ENCODE data around the gene MPDU1. TPM values are rescaled to one million over a fixed set of nuclear protein-coding genes. Genes with fewer than 3 reads are reported as not detected.
"Not testable (repeated sequence)": the region's sequence is repeated elsewhere in the genome, so short reads cannot be mapped to it uniquely, and the experiment has no call there.

Gene MPDU1
- total RNA-seq, 6 experiments from 2014 or later: 59.2 to 91.2 (median 68.6) TPM

DNA sequence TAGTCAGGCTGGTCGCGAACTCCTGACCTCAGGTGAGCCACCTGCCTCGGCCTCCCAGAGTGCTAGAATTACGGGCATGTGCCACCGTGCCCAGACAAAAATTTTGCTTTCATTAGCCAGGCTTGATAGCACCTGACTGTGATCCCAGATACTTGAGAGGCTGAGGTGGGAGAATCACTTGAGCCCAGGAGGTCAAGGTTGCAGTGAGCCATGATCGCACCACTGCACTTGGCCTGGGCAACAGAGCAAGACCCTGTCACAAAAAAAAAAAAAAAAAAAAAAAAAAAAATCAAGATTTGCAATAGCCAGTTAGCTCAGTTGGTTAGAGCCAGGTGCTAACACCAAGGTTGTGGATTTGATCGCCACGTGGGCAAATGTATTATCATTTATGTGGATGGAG, 37.2 kb downstream of the MPDU1 start:
- Mint-ChIP-seq H3K9me3 (no peaks in the 10 kb centered on the region), H3K36me3 (ENCODE audit: low read depth) (no peaks in the 10 kb centered on the region), H3K4me1 (ENCODE audit: low read depth) (no peaks in the 10 kb centered on the region), H3K27me3 (ENCODE audit: insufficient read depth) (peaks cover 3% of the 10 kb centered on the region; the same call in 1 of the 2 replicates), H3K4me3 (no peak overlapping the region), H3K27ac (no peak overlapping the region)
- TF ChIP-seq, protein P1, sequence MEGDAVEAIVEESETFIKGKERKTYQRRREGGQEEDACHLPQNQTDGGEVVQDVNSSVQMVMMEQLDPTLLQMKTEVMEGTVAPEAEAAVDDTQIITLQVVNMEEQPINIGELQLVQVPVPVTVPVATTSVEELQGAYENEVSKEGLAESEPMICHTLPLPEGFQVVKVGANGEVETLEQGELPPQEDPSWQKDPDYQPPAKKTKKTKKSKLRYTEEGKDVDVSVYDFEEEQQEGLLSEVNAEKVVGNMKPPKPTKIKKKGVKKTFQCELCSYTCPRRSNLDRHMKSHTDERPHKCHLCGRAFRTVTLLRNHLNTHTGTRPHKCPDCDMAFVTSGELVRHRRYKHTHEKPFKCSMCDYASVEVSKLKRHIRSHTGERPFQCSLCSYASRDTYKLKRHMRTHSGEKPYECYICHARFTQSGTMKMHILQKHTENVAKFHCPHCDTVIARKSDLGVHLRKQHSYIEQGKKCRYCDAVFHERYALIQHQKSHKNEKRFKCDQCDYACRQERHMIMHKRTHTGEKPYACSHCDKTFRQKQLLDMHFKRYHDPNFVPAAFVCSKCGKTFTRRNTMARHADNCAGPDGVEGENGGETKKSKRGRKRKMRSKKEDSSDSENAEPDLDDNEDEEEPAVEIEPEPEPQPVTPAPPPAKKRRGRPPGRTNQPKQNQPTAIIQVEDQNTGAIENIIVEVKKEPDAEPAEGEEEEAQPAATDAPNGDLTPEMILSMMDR (IDR thresholded peaks at IDR 0.05): no peak
- DNase-seq: no peak

DNA sequence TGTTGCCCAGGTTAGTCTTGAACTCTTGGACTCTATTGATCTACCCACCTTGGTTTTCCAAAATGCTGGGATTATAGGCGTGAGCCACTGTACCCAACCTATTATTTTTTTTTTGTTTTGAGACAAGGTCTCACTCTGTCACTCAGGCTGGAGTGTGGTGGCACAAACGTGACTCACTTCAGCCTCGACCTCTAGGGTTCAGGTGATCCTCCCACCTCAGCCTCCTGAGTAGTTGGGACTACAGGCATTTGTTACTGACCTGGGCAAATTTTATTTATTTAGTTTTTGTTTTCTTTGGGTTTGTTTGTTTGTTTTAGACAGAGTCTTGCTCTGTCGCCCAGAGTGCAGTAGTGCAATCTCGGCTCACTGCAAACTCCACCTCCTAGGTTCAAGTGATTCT, 40.0 kb downstream of the MPDU1 start:
- Mint-ChIP-seq H3K27ac (no peak overlapping the region), H3K36me3 (ENCODE audit: low read depth) (peaks cover 4% of the 10 kb centered on the region; the same call in 1 of the 2 replicates), H3K4me3 (no peak overlapping the region), H3K4me1 (ENCODE audit: low read depth) (peaks cover 10% of the 10 kb centered on the region; the same call in 1 of the 2 replicates), H3K9me3 (no peaks in the 10 kb centered on the region), H3K27me3 (ENCODE audit: insufficient read depth) (peaks cover 3% of the 10 kb centered on the region; the same call in 1 of the 2 replicates)
- TF ChIP-seq, protein P1 (IDR thresholded peaks at IDR 0.05): no peak
- no peak for DNase-seq

DNA sequence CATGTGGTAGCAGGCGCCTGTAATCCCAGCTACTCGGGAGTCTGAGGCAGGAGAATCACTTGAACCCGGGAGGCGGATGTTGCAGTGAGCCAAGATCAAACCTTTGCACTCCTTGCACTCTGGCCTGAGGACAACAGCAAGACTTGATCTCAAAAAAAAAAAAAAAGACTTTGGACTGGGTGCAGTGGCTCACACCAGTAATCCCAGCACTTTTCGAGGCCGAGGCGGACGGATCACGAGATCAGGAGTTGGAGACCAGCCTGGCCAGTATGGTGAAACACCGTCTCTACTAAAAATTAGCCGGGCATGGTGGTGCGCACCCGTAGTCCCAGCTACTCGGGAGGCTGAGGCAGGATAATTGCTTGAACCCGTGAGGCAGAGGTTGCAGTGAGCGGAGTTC, 42.1 kb downstream of the MPDU1 start:
- not testable (repeated sequence) for H3K4me3 Mint-ChIP-seq; DNase-seq; H3K36me3 Mint-ChIP-seq (ENCODE audit: low read depth); H3K9me3 Mint-ChIP-seq; H3K27ac Mint-ChIP-seq; H3K27me3 Mint-ChIP-seq (ENCODE audit: insufficient read depth)
- H3K4me1 Mint-ChIP-seq (ENCODE audit: low read depth): peaks cover 10% of the 10 kb centered on the region; the same call in 1 of the 2 replicates

DNA sequence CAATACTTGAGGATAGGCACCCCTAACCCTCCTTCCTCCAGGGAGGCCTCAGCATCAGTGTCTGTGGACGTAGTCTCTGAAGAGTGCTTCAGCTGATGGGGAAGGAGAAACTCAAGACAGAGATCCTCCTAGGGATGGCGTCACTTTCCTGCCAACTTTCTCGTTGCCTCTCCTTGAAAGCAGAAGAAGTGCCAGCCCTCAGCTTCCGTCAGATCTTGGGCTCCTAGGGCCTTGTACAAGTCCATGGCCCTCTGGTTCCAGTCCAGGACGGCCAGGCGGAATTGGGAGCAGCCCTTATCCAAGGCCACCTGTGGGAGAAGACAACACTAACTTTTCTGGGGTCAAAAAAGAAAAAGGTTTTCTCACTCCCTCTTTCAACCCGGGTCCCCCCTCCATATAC, 42.7 kb downstream of the MPDU1 start:
- Mint-ChIP-seq H3K27ac (no peak overlapping the region), H3K27me3 (ENCODE audit: insufficient read depth) (peaks cover 3% of the 10 kb centered on the region), H3K36me3 (ENCODE audit: low read depth) (peaks cover 4% of the 10 kb centered on the region; the same call in 1 of the 2 replicates), H3K4me1 (ENCODE audit: low read depth) (peaks cover 10% of the 10 kb centered on the region; the same call in 1 of the 2 replicates), H3K9me3 (no peaks in the 10 kb centered on the region), H3K4me3 (peak overlapping the region; percentile 91)
- TF ChIP-seq, protein P1 (IDR thresholded peaks at IDR 0.05): no peak
- DNase-seq: no peak

DNA sequence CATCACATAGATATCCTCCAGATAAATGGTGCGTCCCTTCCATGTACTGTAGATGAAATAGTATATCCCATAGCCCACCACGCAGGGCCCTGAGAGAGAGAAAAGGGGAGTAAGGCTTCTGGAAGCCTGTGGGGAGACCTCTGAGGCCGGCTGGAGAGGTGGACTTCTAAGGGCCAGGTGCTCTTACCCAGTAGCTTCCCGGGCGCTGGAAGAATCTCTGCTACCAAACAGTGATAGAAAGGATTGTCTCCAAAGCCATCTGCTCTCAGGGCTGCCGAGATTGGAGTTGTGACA, 43.3 kb downstream of the MPDU1 start:
- H3K4me3 Mint-ChIP-seq: peak overlapping the region; percentile 91
- no peak for DNase-seq
- peaks cover 4% of the 10 kb centered on the region; the same call in 1 of the 2 replicates for H3K36me3 Mint-ChIP-seq (ENCODE audit: low read depth)
- H3K27me3 Mint-ChIP-seq (ENCODE audit: insufficient read depth): peaks cover 3% of the 10 kb centered on the region
- H3K4me1 Mint-ChIP-seq (ENCODE audit: low read depth): peaks cover 10% of the 10 kb centered on the region; the same call in 1 of the 2 replicates
- TF ChIP-seq, protein P1 (IDR thresholded peaks at IDR 0.05): no peak
- H3K9me3 Mint-ChIP-seq: no peaks in the 10 kb centered on the region
- peak overlapping the region; percentile 82 for H3K27ac Mint-ChIP-seq

DNA sequence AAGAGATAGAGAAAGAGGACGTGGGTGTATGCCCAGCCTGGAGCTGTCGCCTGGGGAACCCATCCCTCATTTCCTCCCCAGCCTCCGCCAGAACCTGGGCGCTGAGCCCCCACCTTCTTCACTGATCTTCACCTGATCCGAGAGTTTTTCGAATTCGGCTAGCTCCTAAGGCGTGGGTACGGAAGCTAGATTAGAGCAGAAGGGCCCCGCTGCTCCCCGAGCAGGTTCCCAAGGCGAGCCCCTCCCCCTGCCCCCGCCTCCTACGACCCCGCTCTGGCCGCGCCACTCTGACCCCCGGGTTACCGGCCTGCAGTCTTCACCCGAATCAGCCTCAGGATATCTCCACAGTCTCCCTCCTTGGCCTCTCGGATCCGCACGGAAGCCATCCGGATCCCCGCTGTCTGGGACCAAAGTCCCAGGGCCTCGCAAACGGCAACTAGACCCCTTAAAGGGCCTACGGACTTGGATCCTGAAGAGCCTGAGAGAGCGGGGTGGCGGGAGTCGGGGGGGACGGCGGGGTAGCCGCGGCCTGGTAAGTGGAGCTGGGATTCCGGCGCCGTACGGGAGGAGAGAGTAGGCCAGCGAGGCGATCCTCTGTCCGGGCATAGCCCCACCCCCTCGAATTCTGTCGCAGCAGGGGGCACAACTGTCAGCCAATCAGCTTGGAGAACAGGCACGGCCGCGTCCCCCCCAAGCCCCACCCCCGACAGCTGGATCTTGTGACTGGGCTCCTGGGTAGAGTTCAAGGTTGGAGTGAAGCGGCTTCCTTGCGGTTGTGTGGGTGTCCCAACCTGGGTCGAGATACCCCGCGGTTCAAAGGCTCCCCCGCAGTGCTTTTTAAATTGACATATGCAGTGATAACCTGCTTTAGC, 43.8 kb downstream of the MPDU1 start, which contains the start of gene SAT2:
Gene SAT2 (minus strand): TSS at position 572 of the 872 bp plus-strand sequence. CDS start 186 bp downstream, at position 386.
- peak within 1 kb of the TSS; percentile 91 for H3K4me3 Mint-ChIP-seq
- no peaks in the 10 kb centered on the region for H3K9me3 Mint-ChIP-seq
- H3K27ac Mint-ChIP-seq: peak within 1 kb of the TSS; percentile 82
- DNase-seq: peak; percentile 85
- peaks cover 10% of the 10 kb centered on the region; the same call in 1 of the 2 replicates for H3K4me1 Mint-ChIP-seq (ENCODE audit: low read depth)
- TF ChIP-seq, protein P1 (IDR thresholded peaks at IDR 0.05): no peak
- peaks cover 3% of the 10 kb centered on the region for H3K27me3 Mint-ChIP-seq (ENCODE audit: insufficient read depth)
- H3K36me3 Mint-ChIP-seq (ENCODE audit: low read depth): peaks cover 4% of the 10 kb centered on the region; the same call in 1 of the 2 replicates

All from HFFc6 (cell line).